GM19467 (cell line): Measurements from ENCODE around the gene CACNG3.

Source experiments
- ATAC-seq: cut with Tn5 transposase; IDR thresholded peaks from one replicate; pipeline ENCODE4 v1.9.1; 2021; ENCODE audit warnings: mild to moderate bottlenecking, moderate library complexity; ENCODE audit not compliant: unreplicated experiment

CACNG3 gene

DNA sequence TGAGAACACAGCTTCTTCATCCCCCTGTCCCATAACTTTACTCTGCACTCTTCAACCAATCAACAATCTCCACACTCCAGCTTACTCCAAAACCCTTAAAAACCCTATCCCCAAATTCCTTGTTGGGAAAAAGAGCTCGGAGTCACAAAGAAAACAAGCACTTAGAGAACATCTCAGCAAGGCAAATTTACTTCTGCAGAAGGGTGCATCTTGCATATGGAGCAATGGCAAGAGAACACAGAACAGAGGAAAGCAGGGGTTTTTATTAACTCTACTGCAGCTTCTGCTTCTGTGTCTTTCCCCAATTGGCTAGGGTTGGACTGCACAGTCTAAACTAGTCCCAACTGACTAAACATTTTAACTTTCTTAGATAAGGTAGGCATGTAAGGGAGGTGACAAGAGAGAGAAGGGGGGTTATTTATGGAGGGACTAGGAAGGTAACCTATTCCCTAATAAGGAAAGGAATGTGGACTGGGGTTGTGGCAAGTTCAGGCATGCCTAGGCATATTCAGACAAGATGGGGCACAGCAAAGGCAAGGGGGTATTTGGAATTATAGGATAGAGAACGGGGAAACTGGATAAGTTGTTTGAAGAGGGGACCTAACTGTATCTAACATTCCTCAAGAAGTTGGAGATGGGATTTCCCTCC, 125.5 kb downstream of the CACNG3 start:
- no peak for ATAC-seq

DNA sequence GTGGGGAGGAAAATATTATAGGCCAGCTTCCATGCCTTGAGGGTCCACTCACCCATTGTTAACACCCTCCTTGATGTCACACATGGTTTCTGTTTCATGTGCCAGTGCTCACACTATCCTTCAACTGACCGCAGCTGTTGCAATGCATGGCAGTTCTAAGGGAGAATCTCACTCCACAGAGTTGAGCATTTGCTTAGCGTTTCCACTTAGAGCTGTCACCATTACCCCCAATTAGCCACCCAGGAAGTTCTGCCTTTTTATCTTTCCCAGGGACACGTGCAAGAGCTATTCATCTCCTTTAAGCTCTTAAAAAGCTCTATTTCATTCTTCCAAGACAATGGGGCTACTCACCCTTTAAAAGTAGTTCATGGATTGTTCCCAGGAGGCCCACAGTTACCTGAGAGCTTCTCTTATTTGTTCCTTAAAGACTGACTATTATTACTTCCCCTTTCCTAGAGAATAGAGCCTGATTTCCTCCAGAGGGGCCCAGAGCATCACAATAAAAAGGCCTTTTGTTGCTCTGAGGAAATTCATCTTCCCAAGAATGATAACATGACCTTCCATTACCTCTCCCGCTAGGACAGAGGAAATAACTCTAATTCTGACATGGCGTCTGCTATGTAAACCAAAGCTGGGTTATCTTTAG, 126.8 kb downstream of the CACNG3 start:
- no peak for ATAC-seq

DNA sequence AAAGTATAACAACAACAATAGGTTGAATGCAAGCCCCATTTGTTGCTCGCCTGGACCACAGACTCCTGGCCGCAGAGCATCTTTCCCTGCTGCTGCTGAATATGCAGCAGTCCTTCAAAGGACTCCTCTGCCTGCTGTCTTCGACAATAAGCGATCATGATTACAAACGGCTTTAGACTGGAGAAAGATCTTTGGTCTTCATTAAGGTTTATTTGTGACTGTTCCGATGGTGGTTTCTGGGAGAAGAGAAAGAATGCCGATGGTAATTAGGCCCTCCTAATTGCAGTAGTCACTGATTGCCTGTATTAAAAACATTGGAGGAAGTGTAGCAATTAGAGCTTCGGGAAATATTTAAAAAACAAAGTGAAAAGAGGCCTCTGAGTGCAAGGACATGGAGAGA, 138.2 kb downstream of the CACNG3 start:
- no peak for ATAC-seq

GRCh38 chr16:24396350-24397271, 140.5 kb downstream of the CACNG3 start:
- ATAC-seq: no peak

GRCh38 chr16:24409045-24409444, 152.9 kb downstream of the CACNG3 start:
- no peak for ATAC-seq
